HepG2 (cell line): ENCODE results near the gene PHB1. TPM values are rescaled to one million over a fixed set of nuclear protein-coding genes. Genes with fewer than 3 reads are reported as not detected.

Experiments
- ATAC-seq: fragments of 200-7000 bp; cut with Tn5 transposase; 3 replicates; pipeline ENCODE4 v1.9.1; 2020; ENCODE audit warnings: mild to moderate bottlenecking, moderate library complexity
- BruUV-seq: library from RNA; stranded (reverse); fragments of 400-500 nt; replicated peaks from 2 replicates; lab custom pipeline; 2021; lab: Mats Ljungman, UMichigan
- CTCF ChIA-PET: fragments of 300-600 bp; formaldehyde crosslinking; extraction: SDS; loops from one replicate; lab custom pipeline; 2021; ENCODE audit warnings: low total read pairs, inconsistent platforms, low intra/inter-chr PET ratio; lab: Yijun Ruan, JAX
- POLR2A ChIA-PET: fragments of 350-600 bp; sonication (Branson Sonifier 250); formaldehyde crosslinking; loops from one replicate; lab custom pipeline; 2020; ENCODE audit warnings: antibody characterized with exemption, inconsistent platforms; lab: Yijun Ruan, JAX
- DNase-seq: peaks from one replicate; pipeline ENCODE4 v3.0.0-alpha.2; 2015; ENCODE audit warnings: low spot score
- FAIRE-seq: peaks from 3 replicates; lab custom pipeline; 2011; peaks lifted over from hg19 to GRCh38; lab: Jason Lieb, UNC
- H2AFZ ChIP-seq: one replicate; pipeline ENCODE4 v1.6.1; 2011; ENCODE audit warnings: low read length, inconsistent platforms
- H3K27ac ChIP-seq: fragments of 300-600 bp; 3 replicates; pipeline ENCODE4 v1.8.0; 2011; ENCODE audit warnings: mixed run types, mild to moderate bottlenecking, mixed read lengths, low read length, inconsistent platforms; ENCODE audit not compliant: insufficient read depth; ENCODE audit errors: extremely low read length
- H3K27me3 ChIP-seq, 2 experiments: fragments of 200-600 bp in 1 of 2; 2 replicates in 1 of 2; 3 replicates in 1 of 2; pipeline versions ENCODE4 v1.6.0 to v1.8.0; 2011; ENCODE audit warnings: low read length in 2 of 2, mild to moderate bottlenecking in 2 of 2, moderate library complexity in 2 of 2, inconsistent platforms in 1 of 2; ENCODE audit not compliant: insufficient read depth in 2 of 2, control insufficient read depth in 1 of 2
- H3K36me3 ChIP-seq, 2 experiments: fragments of 200-600 bp in 1 of 2; replicated peaks in 1 of 2; 2 replicates in 1 of 2; 3 replicates in 1 of 2; pipeline versions ENCODE4 v1.5.1 to v1.8.0; 2011; ENCODE audit warnings: low read length in 2 of 2, inconsistent platforms in 1 of 2; ENCODE audit not compliant: insufficient read depth in 2 of 2, control insufficient read depth in 1 of 2
- H3K4me1 ChIP-seq: 2 replicates; pipeline ENCODE4 v1.5.1; 2012; ENCODE audit warnings: low read length, inconsistent platforms; ENCODE audit not compliant: insufficient read depth
- H3K4me2 ChIP-seq: 2 replicates; pipeline ENCODE4 v1.6.0; 2011; ENCODE audit warnings: low read depth, low read length, inconsistent platforms
- H3K4me3 ChIP-seq, 3 experiments: fragments of 200-600 bp in 1 of 3; sonication (generic), shearing (Covaris generic) in 1 of 3; replicated peaks in 1 of 3; 2 replicates each; pipeline ENCODE4 v1.5.1; 2011 to 2016; ENCODE audit warnings: low read length in 3 of 3, inconsistent platforms in 2 of 3, low read depth in 2 of 3, mild to moderate bottlenecking in 2 of 3, control low read depth in 1 of 3, mixed read lengths in 1 of 3; ENCODE audit not compliant: insufficient read depth in 1 of 3
- H3K79me2 ChIP-seq: one replicate; pipeline ENCODE4 v1.6.1; 2011; ENCODE audit warnings: low read length, inconsistent platforms; ENCODE audit not compliant: insufficient read depth
- H3K9ac ChIP-seq: 2 replicates; pipeline ENCODE4 v1.6.0; 2011; ENCODE audit warnings: mild to moderate bottlenecking, low read depth, low read length, inconsistent platforms; ENCODE audit not compliant: insufficient read depth
- H3K9me3 ChIP-seq: 2 replicates; pipeline ENCODE4 v1.5.1; 2012; ENCODE audit warnings: mild to moderate bottlenecking, low read length
- H4K20me1 ChIP-seq: 2 replicates; pipeline ENCODE4 v1.6.0; 2011; ENCODE audit warnings: inconsistent platforms, mild to moderate bottlenecking, low read length, moderate library complexity; ENCODE audit not compliant: insufficient read depth
- ATRX ChIP-seq: sonication (generic); formaldehyde crosslinking; IDR thresholded peaks from 2 replicates; pipeline ENCODE4 v1.4.0; 2020; ENCODE audit warnings: missing genetic modification reagents, borderline replicate concordance
- CBX5 ChIP-seq: sonication (generic); formaldehyde crosslinking; IDR thresholded peaks from 2 replicates; pipeline ENCODE4 v1.4.0; 2020; ENCODE audit warnings: missing genetic modification reagents, borderline replicate concordance
- DMAP1 ChIP-seq: IDR thresholded peaks from 2 replicates; pipeline ENCODE4 v1.6.1; 2016
- EP300 ChIP-seq, 3 experiments: sonication (generic) in 1 of 3; formaldehyde crosslinking in 1 of 3; IDR thresholded peaks; 2 replicates each; pipeline versions ENCODE4 v1.5.1 to v1.6.1; 2011 to 2020; ENCODE audit warnings: low read depth in 2 of 3, low read length in 2 of 3, borderline replicate concordance in 1 of 3, improper control_type of control experiment in 1 of 3, mild to moderate bottlenecking in 1 of 3, missing genetic modification reagents in 1 of 3, moderate library complexity in 1 of 3
- KLF9 ChIP-seq: IDR thresholded peaks from 2 replicates; pipeline ENCODE4 v1.6.1; 2016; ENCODE audit warnings: low read depth
- SNRNP70 ChIP-seq: fragments of 200-400 bp; formaldehyde crosslinking; IDR thresholded peaks from 2 replicates; pipeline ENCODE4 v1.6.1; 2017; ENCODE audit warnings: mild to moderate bottlenecking, low read depth, low read length, moderate library complexity
- SPEN ChIP-seq: sonication (generic); formaldehyde crosslinking; IDR thresholded peaks from 2 replicates; pipeline ENCODE4 v1.5.1; 2020; ENCODE audit warnings: low read depth, mild to moderate bottlenecking, missing genetic modification reagents
- ZNF280D ChIP-seq: sonication (generic); formaldehyde crosslinking; IDR thresholded peaks from 2 replicates; pipeline ENCODE4 v1.5.1; 2020; ENCODE audit warnings: mild to moderate bottlenecking, missing genetic modification reagents
- ZNF383 ChIP-seq: sonication (generic); formaldehyde crosslinking; IDR thresholded peaks from 2 replicates; pipeline ENCODE4 v1.4.0; 2020; ENCODE audit warnings: missing genetic modification reagents, mild to moderate bottlenecking, borderline replicate concordance
- ZNF44 ChIP-seq: sonication (generic); formaldehyde crosslinking; IDR thresholded peaks from 2 replicates; pipeline ENCODE4 v1.5.1; 2020; ENCODE audit warnings: mild to moderate bottlenecking, missing genetic modification reagents
- WGBS: methylation state at CpG from one replicate; pipeline ENCODE4 v1.1.6; 2017; ENCODE audit warnings: low lambda C conversion rate; 5-methylcytosine and 5-hydroxymethylcytosine counted together
- in situ Hi-C: cut with HindIII; loops from 2 replicates; pipeline ENCODE4 v1.10.0; 2017; ENCODE audit warnings: low pct_unique_long_range_greater_than_20kb; ENCODE audit not compliant: extremely low pct_ligation_motif_present
- intact Hi-C: fragments of 100-400 bp; cut with micrococcal nuclease; formaldehyde crosslinking; loops from one replicate; pipeline ENCODE4 v1.10.0; 2022; ENCODE audit not compliant: unreplicated experiment
- polyA plus RNA-seq, 8 experiments: library from polyadenylated mRNA; depleted of rRNA in 3 of 8; stranded (reverse) in 7 of 8; unstranded in 1 of 8; fragments of >200 nt; fragmentation: Illumina TruSeq in 4 of 8; extraction: Trizol in 4 of 8; gene quantifications; 2 replicates each; pipeline versions ENCODE4 v1.2.1 to v1.2.3, GENCODE V29; 2011 to 2016; ENCODE audit warnings: low read depth in 4 of 8, missing spikeins in 1 of 8, mixed read lengths in 1 of 8; ENCODE audit not compliant: insufficient read depth in 1 of 8
- total RNA-seq, 5 experiments: library from RNA; depleted of rRNA; stranded (reverse); fragments of >200 nt; fragmentation: Illumina TruSeq; extraction: Trizol; gene quantifications; 2 replicates each; pipeline ENCODE4 v1.2.3, GENCODE V29; 2016; ENCODE audit warnings: low read depth in 1 of 5
- TF ChIP-seq, protein P1 (sequence below): sonication (generic); formaldehyde crosslinking; IDR thresholded peaks from 2 replicates; pipeline ENCODE4 v1.4.0; 2020; ENCODE audit warnings: missing genetic modification reagents
- TF ChIP-seq, protein P2 (sequence below): sonication (generic); formaldehyde crosslinking; IDR thresholded peaks from 2 replicates; pipeline ENCODE4 v1.5.0; 2020; ENCODE audit warnings: mild to moderate bottlenecking, low read depth, missing genetic modification reagents, borderline replicate concordance
- TF ChIP-seq, protein P3 (sequence below): sonication (generic); formaldehyde crosslinking; IDR thresholded peaks from 2 replicates; pipeline ENCODE4 v1.4.0; 2020; ENCODE audit warnings: missing genetic modification reagents

PHB1 gene
- total and polyA plus RNA-seq, 2 of the 13 experiments (the other 11 are each of a cell fraction or from before 2014, with no cell fraction given): 515 to 688 TPM

GRCh38 chr17:49454050-49454449 lies 39.4 kb upstream of the PHB1 start (continued):
- TF ChIP-seq EP300 (IDR thresholded peaks at IDR 0.05; ENCODE audit: low read depth in 2 of 2, low read length in 2 of 2): 0 out of 4 replicates have a peak, but pooled peaks of 1 of the 2 experiments have one; percentile 27
- no peak for TF ChIP-seq EP300 (CRISPR knock-in tag; IDR thresholded peaks at IDR 0.05; ENCODE audit: borderline replicate concordance)
- TF ChIP-seq, protein P1, sequence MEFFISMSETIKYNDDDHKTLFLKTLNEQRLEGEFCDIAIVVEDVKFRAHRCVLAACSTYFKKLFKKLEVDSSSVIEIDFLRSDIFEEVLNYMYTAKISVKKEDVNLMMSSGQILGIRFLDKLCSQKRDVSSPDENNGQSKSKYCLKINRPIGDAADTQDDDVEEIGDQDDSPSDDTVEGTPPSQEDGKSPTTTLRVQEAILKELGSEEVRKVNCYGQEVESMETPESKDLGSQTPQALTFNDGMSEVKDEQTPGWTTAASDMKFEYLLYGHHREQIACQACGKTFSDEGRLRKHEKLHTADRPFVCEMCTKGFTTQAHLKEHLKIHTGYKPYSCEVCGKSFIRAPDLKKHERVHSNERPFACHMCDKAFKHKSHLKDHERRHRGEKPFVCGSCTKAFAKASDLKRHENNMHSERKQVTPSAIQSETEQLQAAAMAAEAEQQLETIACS (CRISPR knock-in tag): no peak
- TF ChIP-seq, protein P2, sequence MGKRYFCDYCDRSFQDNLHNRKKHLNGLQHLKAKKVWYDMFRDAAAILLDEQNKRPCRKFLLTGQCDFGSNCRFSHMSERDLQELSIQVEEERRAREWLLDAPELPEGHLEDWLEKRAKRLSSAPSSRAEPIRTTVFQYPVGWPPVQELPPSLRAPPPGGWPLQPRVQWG (CRISPR knock-in tag): no peak
- peak; percentile 18; the same call in 1 of the 2 replicates for TF ChIP-seq SPEN (CRISPR knock-in tag)
- 0 out of 2 replicates have a peak, but pooled peaks have one; percentile 50 for TF ChIP-seq ZNF383
- TF ChIP-seq ZNF280D: no peak
- TF ChIP-seq SNRNP70: no peak

GRCh38 chr17:49452661-49453060 lies 38.0 kb upstream of the PHB1 start:
- Histone ChIP-seq H3K9me3 (no peaks in the 10 kb centered on the region), H3K36me3 (no peaks in the 10 kb centered on the region), H3K9ac (no peak overlapping the region), H3K4me1 (peaks cover 40% of the 10 kb centered on the region), H3K4me3 (no peak overlapping the region), H3K4me2 (no peak overlapping the region), H4K20me1 (no peaks in the 10 kb centered on the region), H3K79me2 (no peaks in the 10 kb centered on the region), H2AFZ (no peak overlapping the region), H3K27me3 (peaks cover 11 to 46% of the 10 kb centered on the region in 2 experiments; a peak in 4 of 5 replicates), H3K27ac (no peak overlapping the region)
- ATAC-seq: no peak
- intact Hi-C loops (no loop called here), in situ Hi-C loops (no loop called here)
- ChIA-PET POLR2A (no interaction called here), CTCF (no interaction called here)
- WGBS: 95% methylated on average over 4 of the region's 5 CpGs
- BruUV-seq: no TSS peak
- no peak for DNase-seq
- no peak for FAIRE-seq
- TF ChIP-seq KLF9 (no peak), ZNF383 (no peak), DMAP1 (CRISPR knock-in tag) (no peak), ATRX (CRISPR knock-in tag) (no peak), ZNF44 (no peak), CBX5 (no peak)
- TF ChIP-seq, protein P3, sequence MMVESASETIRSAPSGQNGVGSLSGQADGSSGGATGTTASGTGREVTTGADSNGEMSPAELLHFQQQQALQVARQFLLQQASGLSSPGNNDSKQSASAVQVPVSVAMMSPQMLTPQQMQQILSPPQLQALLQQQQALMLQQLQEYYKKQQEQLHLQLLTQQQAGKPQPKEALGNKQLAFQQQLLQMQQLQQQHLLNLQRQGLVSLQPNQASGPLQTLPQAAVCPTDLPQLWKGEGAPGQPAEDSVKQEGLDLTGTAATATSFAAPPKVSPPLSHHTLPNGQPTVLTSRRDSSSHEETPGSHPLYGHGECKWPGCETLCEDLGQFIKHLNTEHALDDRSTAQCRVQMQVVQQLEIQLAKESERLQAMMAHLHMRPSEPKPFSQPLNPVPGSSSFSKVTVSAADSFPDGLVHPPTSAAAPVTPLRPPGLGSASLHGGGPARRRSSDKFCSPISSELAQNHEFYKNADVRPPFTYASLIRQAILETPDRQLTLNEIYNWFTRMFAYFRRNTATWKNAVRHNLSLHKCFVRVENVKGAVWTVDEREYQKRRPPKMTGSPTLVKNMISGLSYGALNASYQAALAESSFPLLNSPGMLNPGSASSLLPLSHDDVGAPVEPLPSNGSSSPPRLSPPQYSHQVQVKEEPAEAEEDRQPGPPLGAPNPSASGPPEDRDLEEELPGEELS (CRISPR knock-in tag): no peak
